Right lobe of liver (tissue), 6 donors: Measurements from ENCODE around the gene CDC7. TPM values are rescaled to one million over a fixed set of nuclear protein-coding genes. Genes with fewer than 3 reads are reported as not detected.
"Not testable (repeated sequence)": the region's sequence is repeated elsewhere in the genome, so short reads cannot be mapped to it uniquely, and the experiment has no call there.

Experiments used
- ATAC-seq, 4 donors: fragments of 200-7000 bp; cut with Tn5 transposase; one replicate each; pipeline ENCODE4 v1.9.1; 2020; ENCODE audit warnings: mild to moderate bottlenecking in 4 of 4, moderate library complexity in 4 of 4
- DNase-seq, 3 donors: peaks; one replicate each; pipeline ENCODE4 v3.0.0-alpha.2; 2020
- H3K27ac ChIP-seq, 3 donors: fragments of 200-600 bp; one replicate each; pipeline ENCODE4 v1.8.0; 2022
- H3K27me3 ChIP-seq, 2 donors: fragments of 200-600 bp; one replicate each; pipeline ENCODE4 v1.8.0; 2022
- H3K36me3 ChIP-seq, 4 donors: fragments of 200-600 bp; sonication (generic) in 1 of 4; one replicate each; pipeline versions ENCODE4 v1.5.1 to v1.8.0; 2017 to 2022; ENCODE audit warnings: control low read depth in 1 of 4
- H3K4me1 ChIP-seq, 4 donors: fragments of 200-600 bp; sonication (generic) in 1 of 4; one replicate each; pipeline versions ENCODE4 v1.5.1 to v1.8.0; 2017 to 2022; ENCODE audit warnings: control low read depth in 1 of 4
- H3K4me3 ChIP-seq, 3 donors: fragments of 200-600 bp; one replicate each; pipeline ENCODE4 v1.8.0; 2022
- H3K9me3 ChIP-seq, 4 donors: fragments of 200-600 bp; sonication (generic) in 1 of 4; one replicate each; pipeline versions ENCODE4 v1.5.1 to v1.8.0; 2017 to 2022; ENCODE audit warnings: control low read depth in 1 of 4
- CTCF ChIP-seq, 4 donors: fragments of 200-600 bp in 3 of 4; fragments of 450-650 bp in 1 of 4; IDR thresholded peaks; one replicate each; pipeline versions ENCODE4 v1.5.1 to v1.8.0; 2016 to 2022; ENCODE audit warnings: antibody characterized with exemption in 4 of 4, mild to moderate bottlenecking in 2 of 4
- POLR2A ChIP-seq: fragments of 450-650 bp; IDR thresholded peaks from one replicate; pipeline ENCODE4 v1.6.1; 2017; ENCODE audit warnings: antibody characterized with exemption, mild to moderate bottlenecking
- WGBS: methylation state at CpG from one replicate; pipeline ENCODE4 v1.1.6; 2018; ENCODE audit warnings: low coverage, low lambda C conversion rate; ENCODE audit not compliant: insufficient coverage; ENCODE audit errors: missing lambda C conversion rate; 5-methylcytosine and 5-hydroxymethylcytosine counted together
- intact Hi-C, 2 donors: fragments of 100-400 bp; cut with DNase I; formaldehyde crosslinking; loops; one replicate each; pipeline versions ENCODE4 v1.11.2 to v1.14.1; 2022
- long read RNA-seq: library from polyadenylated mRNA; unstranded; transcript quantifications from one replicate; pipeline ENCODE4 v2.0.0, GENCODE V29; 2019
- total RNA-seq, 6 experiments: library from RNA; depleted of rRNA in 2 of 6; stranded (reverse); fragments of >200 nt in 2 of 6; fragmentation: NEBNext Ultra II Directional in 3 of 6; extraction: Animal tissue kit (Norgen Biotek cat#: 25700) in 3 of 6; gene quantifications; one replicate each; pipeline versions ENCODE4 v1.1.0 to v1.2.4, GENCODE V29; 2016 to 2023
- donor health status: DM: no; HTN: yes; CAD: no.
- donor health status: DM: no; HTN: no; CAD: no.
- donor health status: DM: no; HTN: no; CAD: no.
- donor health status: DM: no; HTN: yes; CAD: no.
- donor health status: DM: no; HTN: yes; CAD: no.

Gene CDC7
- 1 to 10 TPM in 3 of 6 experiments, under 1 TPM in 3; 0.24 to 2.2 (median 0.92) TPM for total RNA-seq
- long read RNA-seq: 0 reads

GRCh38 chr1:91500756-91501522 lies at the start of gene CDC7:
Gene CDC7, plus strand, starts transcription at chr1:91500851. Its CDS starts 866 bp downstream, at chr1:91501717.
- intact Hi-C loops: no loop called here

DNA sequence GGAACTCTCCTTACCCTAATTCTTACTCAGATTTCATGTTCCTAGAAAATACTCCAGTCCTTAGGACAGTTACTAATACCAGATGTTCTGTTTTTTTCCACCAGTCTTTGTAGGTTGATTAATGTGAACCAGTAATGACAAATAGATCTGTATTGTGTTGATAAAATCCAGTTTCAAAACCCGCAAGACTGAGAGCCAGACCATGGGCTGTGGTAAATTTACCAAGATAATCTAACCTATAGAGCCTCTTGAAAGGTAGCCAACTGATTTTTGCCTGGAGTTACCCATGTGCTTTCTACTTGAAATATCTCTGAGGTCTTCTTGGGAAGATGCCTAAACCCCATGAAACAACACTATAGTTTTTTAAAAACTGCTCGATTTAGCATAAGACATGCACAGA lies 46.5 kb upstream of the CDC7 start:
- Histone ChIP-seq H3K27ac (no peak overlapping the region), H3K4me1 (no peaks in the 10 kb centered on the region), H3K9me3 (no peaks in the 10 kb centered on the region), H3K4me3 (no peak overlapping the region), H3K36me3 (no peaks in the 10 kb centered on the region), H3K27me3 (no peaks in the 10 kb centered on the region)
- 40% methylated on average over 1 of the region's 2 CpGs for WGBS
- intact Hi-C loops: no loop called here
- DNase-seq (no peak), ATAC-seq (no peak)
- TF ChIP-seq CTCF (IDR thresholded peaks at IDR 0.05): no peak
- TF ChIP-seq POLR2A: no peak

More at GRCh38 chr1:91500756-91501522, at the start of gene CDC7:
- Histone ChIP-seq H3K9me3 (no peaks in the 10 kb centered on the region), H3K36me3 (no peaks in the 10 kb centered on the region), H3K27ac (peak within 1 kb of the TSS; percentile 47 to 67 (median 66)), H3K27me3 (no peaks in the 10 kb centered on the region), H3K4me1 (peaks cover 0 to 11% (median 0%) of the 10 kb centered on the region in 4 donors), H3K4me3 (peak within 1 kb of the TSS; percentile 62 to 81 (median 69))
- peak; percentile 15 for TF ChIP-seq POLR2A
- TF ChIP-seq CTCF (IDR thresholded peaks at IDR 0.05): peak in 3 of 4 donors; percentile 21 to 25 (median 25)
- ATAC-seq (peak; percentile 94 to 97 (median 95)), DNase-seq (peak; percentile 90 to 92 (median 92))
- 1% methylated on average over 17 of the region's 68 CpGs for WGBS

GRCh38 chr1:91455334-91455733 lies 45.3 kb upstream of the CDC7 start:
- Histone ChIP-seq H3K27me3 (no peaks in the 10 kb centered on the region), H3K27ac (no peak overlapping the region), H3K9me3 (no peaks in the 10 kb centered on the region), H3K4me3 (no peak overlapping the region), H3K4me1 (no peaks in the 10 kb centered on the region), H3K36me3 (no peaks in the 10 kb centered on the region)
- 67% methylated on average over 3 of the region's 3 CpGs for WGBS
- TF ChIP-seq CTCF (IDR thresholded peaks at IDR 0.05) (no peak), POLR2A (no peak)
- ATAC-seq (no peak), DNase-seq (no peak)
- intact Hi-C loops: no loop called here

DNA sequence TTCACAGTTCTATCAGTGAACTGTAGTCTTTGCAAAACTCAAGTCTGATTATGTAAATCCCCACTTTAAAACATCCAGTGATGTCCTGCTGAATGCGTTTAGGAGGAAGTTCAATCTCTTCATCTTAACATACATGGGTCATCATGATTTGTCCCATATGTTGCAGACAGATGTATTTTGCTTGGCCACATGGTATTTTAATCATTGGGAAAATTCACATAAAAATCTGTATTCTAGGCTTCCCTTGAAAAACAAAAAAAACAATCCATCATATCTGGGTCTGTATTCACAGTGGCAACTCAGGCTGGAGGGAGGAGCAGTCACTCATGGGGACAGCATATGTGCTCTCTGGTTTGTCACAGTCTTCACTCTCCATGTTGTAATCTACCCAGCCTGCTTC lies 44.8 kb upstream of the CDC7 start:
- Histone ChIP-seq H3K4me1 (no peaks in the 10 kb centered on the region), H3K36me3 (no peaks in the 10 kb centered on the region), H3K9me3 (no peaks in the 10 kb centered on the region), H3K4me3 (no peak overlapping the region), H3K27me3 (no peaks in the 10 kb centered on the region), H3K27ac (no peak overlapping the region)
- TF ChIP-seq CTCF (IDR thresholded peaks at IDR 0.05) (no peak), POLR2A (no peak)
- DNase-seq (no peak), ATAC-seq (no peak)
- intact Hi-C loops: no loop called here
- 73% methylated on average over 1 of the region's 1 CpG for WGBS

GRCh38 chr1:91465350-91465749 lies 35.3 kb upstream of the CDC7 start:
- intact Hi-C loops, ATAC-seq, H3K27ac ChIP-seq, H3K9me3 ChIP-seq, H3K36me3 ChIP-seq, H3K27me3 ChIP-seq, H3K4me1 ChIP-seq, H3K4me3 ChIP-seq, DNase-seq: not testable (repeated sequence)
- WGBS: 60% methylated on average over 2 of the region's 2 CpGs
